Erythroblast (primary cell): ENCODE results near the gene TMEM141.

Experiments used
- GATA1 ChIP-seq: IDR thresholded peaks from 2 replicates; pipeline ENCODE4 v1.6.1; 2011; ENCODE audit warnings: low read depth, mild to moderate bottlenecking, control low read depth, low read length, moderate library complexity
- POLR2A ChIP-seq: IDR thresholded peaks from 2 replicates; pipeline ENCODE4 v1.6.1; 2011; ENCODE audit warnings: mild to moderate bottlenecking, low read length

DNA sequence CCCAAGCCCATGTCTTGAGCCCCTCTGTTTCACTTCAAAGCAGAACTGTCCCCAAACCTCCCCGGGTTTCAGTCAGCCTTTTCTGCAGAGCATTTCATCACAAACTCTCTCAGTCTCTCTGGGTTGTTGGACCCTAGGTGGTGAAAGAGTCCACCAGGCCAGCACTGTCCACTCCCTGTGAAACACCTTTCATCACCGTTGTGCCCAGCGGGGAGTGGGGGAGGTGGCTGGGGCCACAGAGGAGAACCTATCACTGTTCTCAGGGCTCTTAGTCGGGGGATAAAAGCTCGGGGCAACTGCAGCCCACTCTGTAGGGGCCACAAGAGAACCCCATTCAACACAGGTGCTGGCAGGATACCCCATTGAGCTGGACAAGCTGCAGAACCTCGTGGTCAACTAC, 11.2 kb downstream of the TMEM141 start:
- TF ChIP-seq POLR2A (no peak), GATA1 (no peak)
